NCI-H2107 (cell line): ENCODE measurements around the gene ATRN.

Source experiments
- DNase-seq: peaks from one replicate; lab custom pipeline; 2025; lab: John Stamatoyannopoulos, UW

ATRN gene

DNA sequence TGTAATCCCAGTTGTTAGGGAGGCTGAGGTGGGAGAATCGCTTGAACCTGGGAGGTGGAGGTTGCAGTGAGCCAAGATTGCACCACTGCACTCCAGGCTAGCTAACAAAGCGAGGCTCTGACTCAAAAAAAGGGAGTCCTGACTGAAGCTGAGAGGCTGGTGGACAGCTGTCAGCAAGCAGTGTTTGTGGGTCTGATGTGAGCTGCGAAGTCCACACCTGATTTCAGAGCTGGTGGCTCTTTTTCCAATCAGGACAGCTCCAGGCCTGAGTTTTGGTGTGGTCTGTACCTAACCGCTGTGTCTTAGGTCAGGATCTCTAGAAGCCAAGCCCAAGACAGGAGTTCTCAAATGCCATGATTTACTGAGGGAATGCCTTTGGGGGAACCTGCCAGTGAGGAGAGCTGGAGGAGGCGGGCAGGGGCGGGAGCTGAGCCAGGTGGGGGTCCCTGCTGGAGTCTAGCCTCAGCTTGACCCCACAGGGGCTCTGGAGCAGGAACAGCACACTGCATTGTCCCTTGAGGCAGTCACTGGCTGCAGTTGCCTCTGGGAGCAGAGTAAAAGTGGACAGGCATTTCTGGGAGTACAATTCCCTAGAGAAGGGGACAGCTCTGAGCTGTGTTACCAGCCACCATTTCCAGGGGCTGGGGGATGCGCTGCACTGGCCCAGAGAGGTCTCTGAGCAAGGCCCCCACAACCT, 187.3 kb downstream of the ATRN start:
- DNase-seq: no peak

DNA sequence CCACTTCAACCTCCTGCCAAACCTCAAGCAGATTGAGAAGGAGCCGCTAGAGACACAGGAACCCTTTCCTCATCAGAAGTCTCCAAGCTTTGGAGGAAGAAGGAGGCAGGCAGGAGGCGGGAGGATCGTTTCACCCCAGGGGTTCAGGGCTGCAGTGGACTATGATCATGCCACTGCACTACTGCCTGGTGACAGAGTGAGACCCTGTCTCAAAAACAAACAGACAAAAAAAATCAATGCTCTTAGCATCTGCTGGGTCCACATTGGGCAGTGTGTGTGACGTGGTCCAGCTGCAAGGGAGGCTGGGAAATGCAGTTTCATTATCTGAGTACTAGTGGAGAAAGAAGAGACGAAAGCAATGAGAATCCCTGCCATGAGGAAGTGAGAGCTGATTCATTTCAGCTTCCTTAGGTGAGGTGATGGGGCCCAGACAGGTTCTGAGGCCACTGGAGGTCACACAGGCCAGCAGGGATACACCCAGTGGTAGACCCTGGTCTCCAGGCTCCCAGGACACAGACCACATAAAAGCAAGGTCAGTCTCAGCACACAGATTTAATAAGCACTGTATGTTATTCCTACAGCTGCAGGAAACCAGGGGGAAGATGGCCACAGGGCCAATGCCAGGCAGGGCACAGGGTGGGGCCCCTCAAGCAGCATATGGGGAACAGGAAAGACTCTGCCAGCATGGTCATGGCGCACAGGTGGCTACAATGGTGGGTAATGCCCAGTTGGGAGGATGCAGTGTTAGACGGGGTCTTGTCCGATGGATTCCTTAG, 188.1 kb downstream of the ATRN start:
- no peak for DNase-seq

DNA sequence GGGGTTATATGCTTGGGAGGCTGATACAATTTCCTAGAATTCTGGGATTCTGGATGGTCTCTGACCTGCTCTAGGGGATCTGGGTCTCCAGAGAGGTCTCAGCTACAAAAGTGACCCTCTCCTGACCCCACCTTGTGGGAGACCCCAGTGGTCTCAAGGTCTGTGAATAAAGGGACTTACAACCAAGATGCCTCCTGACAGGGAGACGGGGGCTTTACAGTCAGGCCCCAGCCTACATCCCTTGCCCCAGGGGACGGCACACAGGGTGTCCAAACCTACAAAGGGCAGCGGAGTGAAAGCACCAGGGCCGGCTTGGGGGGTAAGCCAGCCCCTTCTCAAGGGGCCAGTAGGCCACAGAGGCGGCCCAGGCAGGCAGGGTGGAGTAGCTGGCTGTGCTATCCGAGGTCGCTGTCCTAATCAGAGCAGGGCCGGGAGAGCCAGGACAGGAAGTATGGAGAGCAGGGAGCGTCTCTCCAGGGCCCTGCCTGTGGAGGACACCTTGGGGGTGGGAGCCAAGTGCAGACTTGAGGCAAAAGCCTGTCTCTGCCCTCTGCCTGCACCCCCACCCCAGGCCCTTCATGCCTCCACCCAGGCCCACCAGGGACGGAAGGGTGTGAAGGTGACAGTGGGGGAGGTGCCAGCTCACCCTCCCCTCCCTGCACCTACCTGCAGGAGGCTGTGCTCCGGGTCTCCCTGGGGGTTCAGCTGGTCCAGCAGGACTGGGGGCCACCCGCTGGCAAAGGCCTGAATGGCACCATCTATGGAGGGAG, 188.9 kb downstream of the ATRN start:
- no peak for DNase-seq

DNA sequence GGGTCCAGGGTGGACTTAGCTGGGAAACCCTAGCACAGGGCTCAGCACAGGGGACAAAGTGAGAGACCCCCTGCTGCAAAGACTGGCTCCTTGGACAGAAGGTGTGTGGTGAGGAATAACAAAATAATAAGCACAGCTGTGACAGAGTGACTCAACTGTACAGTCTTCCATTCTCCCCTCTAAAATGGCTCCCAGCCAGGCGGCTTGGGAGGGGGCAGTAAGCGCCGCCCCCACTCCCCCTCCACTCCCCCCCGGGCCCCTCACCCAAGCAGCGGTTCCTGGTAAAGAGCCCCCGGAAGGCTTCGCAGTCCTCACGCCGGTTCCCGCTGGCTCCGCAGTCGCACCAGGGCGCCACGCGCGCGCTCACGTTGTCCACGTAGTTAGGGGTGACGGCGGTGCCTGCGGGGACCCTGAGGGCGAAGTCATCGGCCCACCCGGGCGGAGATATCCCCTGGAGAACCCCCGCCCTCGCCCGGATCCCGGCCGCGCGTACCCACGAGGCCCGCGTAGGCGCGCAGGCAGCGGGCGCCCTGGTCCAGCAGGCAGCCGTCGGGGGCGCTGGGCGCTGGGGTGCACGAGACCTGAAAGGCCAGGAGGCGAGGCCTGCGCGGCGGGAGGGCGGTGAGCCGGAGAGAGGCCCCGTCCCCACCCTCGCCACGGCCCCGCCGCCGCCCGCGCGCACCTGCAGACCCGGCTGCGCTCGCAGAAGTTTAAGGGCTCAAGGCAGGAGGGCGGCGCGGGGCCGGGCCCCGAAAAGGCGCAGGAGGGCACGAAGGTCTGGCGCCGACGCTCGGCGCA, 189.6 kb downstream of the ATRN start:
- DNase-seq: no peak

DNA sequence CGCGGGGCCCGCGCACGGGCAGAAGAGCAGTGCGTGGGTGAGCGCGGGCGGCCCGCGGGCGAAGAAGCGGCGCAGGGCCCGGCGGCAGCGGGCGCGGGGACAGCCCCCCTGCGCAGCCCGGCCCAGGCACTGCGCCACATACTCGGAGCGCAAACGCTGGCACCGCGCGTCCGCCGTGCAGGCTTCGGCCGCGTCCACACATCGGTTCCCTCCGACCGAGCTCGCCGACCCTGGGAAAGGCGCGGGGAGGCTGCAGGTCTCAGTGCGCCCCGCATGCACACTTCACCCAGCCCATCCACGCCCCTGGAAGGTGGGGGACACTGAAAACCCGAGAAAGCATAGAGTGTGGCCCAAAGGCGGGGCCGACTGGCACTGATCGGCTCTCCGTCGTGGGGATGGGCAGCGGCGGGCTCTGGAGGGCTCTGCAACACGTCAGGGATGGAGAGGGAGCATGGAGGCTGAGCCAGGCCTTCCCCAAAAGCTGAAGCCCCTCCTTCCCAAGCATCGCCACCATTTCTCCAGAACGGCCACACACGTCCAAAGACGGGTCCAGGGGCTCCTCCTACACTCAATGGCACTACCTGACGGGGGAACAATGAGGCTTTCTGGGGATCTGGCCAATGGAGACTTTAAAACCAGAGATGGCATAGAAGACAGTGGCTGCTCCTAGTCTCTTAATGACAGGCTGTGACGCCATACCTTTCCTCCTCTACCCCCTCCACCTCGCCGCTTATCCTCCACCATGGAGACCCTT, 190.4 kb downstream of the ATRN start:
- DNase-seq: no peak

DNA sequence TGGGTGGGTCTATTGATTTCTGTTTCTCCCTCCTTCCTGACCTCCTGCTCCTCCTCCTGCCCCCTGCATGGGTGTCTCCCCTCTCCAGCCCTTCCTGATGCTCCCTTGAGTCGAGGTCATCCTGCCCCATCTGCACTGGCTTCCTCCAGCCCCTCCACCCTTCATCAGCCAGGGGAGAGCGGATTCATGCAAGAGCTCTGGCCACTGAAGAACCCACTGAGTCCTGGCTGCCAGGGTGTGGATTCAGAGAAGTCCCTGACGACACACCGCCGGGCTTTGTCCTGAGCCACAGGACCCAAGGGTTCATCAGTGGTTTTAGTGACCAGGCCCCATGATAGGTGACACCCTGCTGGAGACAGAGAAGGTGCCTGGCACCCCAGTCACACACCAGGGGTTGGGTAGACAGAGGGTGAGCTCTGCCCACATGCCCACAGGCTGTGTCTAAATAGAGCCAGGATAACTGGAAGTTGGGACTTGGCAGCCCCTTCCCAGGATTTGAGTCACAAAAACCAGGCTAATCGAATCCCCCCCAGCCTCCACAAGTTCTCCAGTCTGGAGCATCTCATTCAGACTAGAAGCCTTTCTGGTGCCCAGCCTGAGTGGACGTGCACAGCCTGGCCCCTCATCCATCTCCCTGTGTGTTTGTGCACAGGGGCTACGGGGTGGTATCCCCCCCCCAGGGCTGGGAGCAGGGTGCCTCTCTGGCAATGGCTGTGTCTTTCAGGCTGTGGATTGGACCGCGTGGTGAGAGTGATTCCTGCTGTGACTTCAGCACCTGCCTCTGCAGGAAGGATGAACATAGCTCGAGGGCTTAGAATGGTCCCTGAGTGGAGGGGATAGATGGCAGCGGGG, 191.2 kb downstream of the ATRN start:
- DNase-seq: no peak

DNA sequence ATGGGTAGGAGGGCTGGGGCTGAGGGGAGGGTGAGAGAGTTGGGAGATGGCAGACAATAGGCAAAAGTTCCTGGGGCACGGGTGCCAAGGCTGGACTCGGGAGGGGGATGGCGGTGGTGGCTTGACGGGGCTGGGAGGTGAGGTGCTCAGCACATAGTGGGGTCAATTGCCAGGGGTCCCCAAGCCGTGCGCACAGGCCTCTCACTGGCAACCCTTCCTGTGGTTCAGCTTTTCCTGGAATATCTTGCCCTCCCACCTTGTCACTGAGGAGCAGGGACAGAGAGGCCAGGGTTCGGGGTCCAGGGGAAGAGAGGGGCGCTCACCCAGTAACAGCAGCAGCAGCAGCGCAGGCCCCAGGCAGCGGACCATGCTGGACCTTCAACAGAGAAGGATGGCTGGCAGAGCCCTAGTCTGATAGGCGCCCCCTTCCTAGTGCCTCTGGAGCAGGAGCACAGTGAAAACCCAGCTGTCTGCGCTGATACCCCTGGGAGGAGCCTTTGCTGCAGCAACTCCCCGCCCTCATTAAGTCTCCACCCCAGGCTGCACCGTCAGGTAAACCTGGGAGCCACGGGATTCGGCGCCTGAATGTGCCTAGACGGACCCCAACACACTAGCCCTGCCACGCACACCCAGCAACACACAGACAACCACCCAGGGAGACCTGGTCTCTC, 192.3 kb downstream of the ATRN start, which contains the start of gene GFRA4:
Gene GFRA4 (minus strand): TSS at position 369 of the 671 bp plus-strand sequence. CDS start 0 bp downstream, at position 369.
- DNase-seq: no peak

DNA sequence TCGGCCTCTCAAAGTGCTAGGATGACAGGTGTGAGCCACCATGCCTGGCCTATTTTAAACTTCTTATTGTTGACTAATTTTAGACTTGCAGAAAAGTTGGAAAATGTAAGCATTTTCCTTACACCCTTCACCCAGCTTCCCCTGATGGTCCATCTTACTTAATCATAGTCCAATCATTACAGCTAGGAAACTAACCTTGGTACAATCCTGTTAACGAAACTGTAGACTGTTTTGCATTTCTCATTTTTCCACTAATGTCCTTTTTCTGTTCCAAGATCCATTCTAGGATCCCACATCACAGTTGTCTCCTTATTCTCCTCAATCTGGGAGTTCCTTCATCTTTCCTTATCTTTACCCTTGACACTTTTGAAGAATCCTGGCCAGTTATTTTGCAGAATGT, 193.0 kb downstream of the ATRN start:
- DNase-seq: no peak

DNA sequence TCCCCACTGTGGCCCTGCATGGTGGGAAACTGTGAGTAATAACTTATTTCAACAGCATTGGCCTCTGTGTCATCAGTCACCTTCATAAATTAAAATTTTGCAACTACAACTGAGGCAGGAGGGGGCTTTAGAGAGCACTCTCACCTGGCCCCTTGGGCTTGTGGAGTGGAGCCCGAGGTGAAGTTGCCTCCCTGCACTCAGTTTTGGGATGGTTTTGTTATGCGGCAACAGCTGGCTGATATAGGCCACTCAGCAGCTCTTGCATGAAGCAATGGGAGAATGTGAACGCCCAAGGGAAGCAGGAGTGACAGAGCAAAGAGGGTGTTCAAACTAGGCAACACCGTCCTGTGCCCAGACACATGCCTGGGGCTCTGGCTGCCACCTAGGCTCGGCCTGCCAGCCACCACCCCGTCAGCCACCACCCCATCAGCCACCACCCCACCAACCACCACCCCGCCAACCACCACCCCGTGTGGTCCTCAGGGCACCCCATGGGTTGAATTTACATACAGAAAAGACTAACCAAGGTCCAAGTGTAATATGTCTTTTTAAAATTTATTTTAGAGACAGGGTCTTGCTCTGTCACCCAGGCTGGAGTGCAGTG, 196.7 kb downstream of the ATRN start:
- DNase-seq: no peak

DNA sequence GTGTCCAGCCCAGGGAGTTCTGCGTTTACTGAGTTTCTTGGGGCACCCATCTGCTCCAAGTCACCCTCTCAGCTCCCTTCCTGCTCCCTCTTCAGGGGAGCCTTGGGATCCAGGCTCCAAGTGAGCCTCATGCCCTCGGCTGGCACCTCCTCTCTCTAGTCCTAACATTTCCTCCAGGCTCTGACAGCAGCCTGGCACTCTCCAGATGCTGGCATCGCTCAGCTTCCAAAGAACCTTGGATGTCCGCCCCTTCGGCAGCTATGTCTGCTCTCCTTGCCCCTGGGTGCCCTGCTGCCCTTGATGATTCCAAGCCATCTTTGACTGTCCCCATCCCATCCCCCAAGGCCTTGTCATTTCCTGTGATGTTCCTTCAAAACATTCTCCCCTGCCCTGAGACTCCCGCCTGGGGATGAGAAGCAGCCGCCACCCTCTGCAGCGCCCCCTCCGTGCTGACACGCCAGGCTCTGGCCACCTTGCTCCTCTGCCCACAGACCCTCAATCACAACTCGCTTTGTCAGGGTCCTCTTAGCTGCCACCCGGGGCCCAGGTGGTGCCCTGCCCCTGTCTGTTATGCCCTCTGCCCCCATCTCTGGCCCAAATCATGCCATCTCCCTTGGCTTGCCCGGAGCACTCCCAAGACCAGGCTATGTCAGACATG, 199.0 kb downstream of the ATRN start:
- no peak for DNase-seq

DNA sequence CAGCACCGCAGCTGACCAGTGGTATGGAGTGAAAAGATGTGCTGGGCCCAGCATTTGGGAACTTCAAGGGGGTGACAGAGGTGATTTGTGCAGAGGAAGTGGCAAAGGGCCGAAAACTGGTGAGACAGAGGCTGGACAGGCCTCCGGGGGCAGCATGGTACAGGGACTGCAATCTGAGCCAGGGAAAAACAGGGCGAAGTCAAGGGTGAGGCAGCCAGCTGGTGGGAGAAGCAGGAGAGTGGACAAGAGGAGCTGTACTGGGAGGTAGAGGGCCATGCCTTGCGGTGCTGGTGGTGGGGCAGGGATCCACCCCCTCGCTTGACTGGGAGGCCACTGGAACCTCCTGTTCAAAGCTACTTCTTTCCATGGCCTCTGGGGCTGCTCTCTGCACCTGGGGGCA, 199.7 kb downstream of the ATRN start:
- DNase-seq: no peak

DNA sequence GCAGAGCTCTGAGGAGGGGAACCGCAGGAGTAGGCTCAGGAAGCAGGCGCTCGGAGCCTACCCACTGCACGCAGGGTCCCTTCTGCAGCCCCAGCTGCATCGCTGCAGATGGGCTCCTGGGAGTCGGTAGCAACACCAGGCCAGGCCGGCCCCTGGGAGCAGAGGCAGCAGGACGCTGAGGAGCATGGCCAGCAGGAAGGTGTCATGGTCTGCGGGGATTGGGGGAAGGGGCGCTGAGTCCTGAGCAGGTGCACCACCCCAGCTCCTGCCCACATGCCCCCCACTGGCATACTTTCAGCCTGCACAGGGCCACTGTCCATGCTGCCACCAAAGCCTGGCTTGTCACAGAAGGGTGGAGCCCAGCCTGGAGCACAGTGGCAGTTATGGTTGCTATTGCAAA, 200.1 kb downstream of the ATRN start:
- DNase-seq: no peak

DNA sequence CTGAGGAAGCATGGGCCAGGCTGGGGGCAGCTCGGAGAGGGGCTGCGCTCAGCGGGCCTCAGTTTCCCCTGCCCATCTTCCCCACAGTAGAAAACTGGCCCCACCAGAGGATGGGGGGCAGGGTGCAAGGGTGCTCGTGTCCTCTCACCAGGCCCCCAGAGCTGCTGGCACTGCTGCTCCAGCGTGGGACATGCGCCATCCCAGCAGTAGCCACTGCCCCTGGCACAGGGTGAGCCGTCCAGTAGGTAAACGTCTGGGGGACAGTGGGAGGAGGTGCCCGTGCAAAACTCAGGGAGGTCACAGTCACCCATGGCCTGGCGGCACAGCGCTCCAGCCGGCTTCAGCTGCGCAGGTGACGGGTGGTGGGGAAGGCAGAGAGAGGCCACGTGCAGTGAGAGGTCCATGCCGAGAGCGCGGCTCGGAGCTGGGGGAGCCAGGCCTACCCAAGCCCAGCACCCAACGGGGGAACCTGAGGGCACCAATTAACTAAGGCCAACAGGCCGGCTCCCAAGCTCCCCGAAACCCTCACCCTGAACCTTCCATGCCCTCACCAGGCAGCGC, 201.2 kb downstream of the ATRN start:
- no peak for DNase-seq

DNA sequence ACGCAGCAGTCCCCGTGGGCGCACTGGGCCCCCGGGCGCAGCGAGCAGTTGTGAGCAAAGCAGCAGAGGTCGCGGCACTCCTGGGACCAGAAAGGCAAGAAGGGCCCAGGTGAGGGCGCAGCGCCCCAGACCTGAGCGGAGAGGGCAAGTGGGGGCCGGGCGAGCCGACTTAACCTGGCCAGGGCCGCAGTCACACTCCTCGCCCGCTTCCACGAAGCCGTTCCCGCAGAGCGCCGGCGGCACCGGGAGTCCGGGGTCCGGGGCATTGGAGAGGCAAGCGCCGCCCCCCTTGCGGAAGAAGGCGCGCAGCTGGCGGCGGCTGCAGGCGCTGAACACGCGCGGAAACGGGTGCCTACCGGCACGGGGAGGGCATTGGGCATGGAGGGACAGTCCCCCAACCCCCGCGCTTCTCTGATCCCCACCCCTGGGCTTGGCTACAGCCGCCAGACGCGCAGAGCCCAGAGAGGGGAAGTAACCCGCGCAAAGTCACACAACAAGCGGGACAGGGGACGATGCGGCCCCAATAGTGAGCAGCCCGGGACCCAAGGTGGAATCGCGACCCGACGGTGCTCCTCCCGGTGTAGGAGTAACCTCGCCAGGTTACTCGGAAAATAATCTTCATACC, 201.8 kb downstream of the ATRN start:
- DNase-seq: no peak

DNA sequence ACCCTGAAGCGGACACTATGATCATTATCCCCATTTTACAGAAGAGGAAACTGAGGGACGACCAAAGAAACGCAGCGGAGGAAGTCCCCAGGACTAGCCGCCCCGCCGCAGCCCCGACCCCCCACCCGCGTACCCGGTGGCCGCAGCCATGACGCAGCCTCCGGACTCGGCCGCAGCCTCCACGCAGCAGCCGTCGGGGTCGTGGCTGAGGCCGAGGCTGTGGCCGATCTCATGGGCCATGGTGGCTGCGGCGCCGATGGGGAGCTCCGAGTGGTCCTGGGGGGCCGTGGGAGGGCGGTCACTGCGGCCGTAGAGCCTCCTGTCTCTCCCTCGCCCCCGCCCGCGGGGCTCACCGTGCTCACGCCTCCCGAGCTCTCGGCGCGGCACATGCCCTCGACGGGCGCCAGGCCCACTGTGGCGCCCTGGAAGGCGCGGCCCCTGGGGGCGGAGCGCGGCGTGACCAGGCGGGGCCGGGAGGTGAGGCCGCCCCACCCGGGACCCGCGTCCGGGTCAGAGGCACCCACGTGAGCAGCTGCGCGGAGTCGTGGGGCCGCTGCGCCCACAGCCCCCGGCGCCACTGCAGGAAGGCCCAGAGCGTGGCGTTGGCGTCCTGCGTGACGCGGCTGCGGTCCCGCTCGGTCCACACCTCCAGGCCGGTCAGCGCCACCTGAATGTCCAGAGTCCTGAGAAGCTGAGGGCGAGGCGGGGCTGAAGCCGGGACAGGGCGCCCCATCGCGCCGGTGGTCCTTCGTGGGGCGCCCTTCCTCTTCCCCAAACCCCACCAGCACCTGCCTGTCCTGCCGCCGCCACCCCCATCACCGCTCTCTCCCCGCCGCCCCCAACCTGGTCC, 202.6 kb downstream of the ATRN start:
- no peak for DNase-seq

DNA sequence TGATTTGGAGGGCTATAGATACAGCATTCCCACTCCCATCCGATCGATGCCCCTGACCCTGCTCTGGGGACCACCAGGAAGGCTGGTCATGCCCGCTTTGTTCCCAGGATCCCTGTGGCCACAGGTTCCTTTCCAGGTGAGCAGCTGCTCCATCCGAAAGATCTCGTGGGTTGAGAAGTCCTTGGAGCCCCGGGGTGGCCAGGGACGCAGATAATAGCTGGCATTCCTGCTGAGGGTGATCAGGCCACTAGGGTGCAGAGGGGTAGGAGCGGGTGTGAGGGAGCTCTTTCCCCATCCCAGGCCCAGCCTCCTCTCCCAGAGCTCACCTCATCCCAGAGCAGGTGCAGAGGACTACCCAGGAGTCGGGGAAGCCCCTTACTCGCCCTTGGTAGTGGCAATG, 203.6 kb downstream of the ATRN start:
- no peak for DNase-seq
